ENCODE data around the gene GGA2.
"Not testable (repeated sequence)": the region's sequence is repeated elsewhere in the genome, so short reads cannot be mapped to it uniquely, and the experiment has no call there.

The GGA2 gene

DNA sequence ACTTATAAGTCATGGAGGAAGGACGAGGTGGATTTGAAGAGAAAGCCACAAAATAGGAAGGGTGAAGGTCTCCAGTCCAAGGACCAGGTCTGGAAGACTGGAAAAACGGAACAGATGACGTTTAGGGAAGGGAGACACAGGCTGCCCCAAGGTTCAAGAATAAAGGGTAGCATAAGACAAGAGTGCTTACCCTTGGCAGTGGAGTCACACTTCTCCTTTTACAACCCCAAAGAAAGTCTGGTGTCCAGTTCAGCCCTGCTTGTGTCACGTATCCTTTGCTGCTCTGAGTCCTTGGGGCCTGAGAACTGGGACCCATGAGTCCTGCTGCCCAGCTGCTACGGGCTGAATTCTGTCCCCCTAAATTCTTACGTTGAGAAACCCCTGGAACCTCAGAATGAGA lies 13.0 kb upstream of the GGA2 start:
- DNase-seq = no peak

DNA sequence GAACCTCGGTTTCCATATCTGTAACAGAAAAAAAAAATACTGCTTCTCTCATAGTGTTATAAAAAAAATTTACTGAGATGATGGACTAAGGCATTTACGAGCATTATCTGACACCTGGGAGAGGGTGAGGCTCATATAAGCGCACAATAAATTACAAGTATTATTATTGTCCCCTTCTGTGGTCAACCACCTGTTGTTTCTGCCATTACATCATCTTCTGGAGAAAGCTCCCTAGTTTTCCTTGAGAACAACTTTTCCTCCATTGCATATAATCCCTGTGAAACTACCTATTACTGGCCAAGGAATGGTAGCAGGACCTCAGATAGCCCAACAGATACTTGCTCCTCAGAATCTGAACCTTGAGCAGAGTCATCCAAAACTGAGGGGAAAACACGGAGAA lies 11.7 kb upstream of the GGA2 start:
- DNase-seq = no peak

DNA sequence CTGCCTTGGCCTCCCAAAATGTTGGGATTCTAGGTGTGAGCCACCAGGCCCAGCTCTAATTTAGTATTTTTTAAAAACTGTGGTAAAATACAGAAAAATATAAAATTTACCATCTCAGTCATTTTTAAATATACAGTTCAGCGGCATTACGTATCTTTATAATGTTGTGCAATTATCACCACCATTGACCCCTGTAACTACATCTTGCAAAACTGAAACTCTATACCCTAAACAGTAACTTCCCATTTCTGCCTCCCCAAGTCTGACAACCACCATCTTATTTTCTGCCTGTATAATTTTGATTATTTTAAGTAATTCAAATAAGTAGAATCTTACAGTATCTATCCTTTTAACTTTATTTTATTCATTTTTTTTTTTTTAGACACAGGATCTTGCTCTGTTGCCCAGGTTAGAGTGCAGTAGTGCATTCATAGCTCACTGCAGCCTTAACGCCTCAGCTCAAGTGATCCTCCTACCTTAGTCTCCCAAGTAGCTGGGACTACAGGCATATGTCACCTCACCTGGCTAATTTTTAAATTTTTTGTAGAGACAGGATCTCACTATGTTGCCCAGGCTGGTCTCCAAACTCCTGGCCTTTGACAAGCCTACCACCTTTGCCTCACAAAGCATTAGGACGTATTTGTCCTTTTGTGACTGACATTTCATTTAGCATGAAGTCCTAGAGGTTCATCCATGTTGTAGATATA lies 10.9 kb upstream of the GGA2 start:
- no peak for DNase-seq

DNA sequence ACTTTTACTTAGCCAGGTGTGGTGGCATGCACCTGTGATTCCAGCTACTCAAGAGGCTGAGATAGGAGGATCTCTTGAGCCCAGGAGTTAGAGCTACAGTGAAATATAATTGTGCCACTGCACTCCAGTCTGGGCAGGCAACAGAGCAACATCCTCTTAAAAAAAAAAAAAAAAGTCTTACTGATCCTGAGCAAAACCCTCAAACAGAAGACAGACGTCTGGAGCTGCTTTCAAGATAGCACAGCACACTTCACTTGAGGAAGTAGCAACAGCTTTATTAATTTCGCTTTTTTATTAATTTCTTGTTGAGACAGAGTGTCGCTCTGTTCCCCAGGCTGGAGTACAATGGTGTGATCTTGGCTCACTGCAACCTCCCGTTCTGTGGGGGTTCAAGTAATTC lies 10.2 kb upstream of the GGA2 start:
- DNase-seq = no peak

DNA sequence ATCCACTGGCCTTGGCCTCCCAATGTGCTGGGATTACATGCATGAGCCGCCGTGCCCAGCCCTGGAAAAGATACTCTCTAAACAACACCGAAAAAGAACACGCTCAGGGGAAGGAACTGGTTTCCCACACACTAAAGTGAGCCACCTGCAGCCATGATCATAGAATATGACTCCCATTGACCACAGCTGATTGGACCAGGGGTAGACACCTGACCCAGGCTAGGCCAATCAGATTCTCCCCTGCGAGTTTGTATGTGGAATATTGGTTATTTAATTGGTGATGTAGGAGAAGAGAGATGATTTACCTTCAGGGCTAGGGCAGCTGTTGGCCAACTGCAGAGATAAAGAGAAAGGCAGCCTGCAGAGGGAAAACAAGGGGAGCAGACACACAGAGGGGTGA lies 9.0 kb upstream of the GGA2 start:
- DNase-seq = no peak

DNA sequence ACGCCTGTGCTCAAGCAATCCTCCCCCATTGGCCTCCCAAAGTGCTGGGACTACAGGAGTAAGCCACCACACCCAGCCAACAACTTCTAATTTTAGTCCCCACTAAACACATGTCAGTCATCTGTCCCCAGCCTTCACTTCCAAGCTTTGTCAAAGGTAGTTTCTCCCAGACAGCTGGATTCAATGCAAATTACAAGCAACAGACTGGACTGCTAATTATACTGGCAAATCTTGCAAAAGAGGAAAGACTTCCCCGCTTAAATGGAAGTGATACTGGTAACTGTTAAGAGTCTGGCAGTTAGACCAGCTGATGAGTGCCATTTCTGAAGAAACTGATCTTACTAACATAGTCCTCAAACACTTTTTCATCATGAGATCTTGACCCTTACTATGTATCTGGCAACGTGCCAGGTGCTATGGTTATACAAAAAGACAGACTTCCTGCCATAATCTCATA lies 8.2 kb upstream of the GGA2 start:
- no peak for DNase-seq

DNA sequence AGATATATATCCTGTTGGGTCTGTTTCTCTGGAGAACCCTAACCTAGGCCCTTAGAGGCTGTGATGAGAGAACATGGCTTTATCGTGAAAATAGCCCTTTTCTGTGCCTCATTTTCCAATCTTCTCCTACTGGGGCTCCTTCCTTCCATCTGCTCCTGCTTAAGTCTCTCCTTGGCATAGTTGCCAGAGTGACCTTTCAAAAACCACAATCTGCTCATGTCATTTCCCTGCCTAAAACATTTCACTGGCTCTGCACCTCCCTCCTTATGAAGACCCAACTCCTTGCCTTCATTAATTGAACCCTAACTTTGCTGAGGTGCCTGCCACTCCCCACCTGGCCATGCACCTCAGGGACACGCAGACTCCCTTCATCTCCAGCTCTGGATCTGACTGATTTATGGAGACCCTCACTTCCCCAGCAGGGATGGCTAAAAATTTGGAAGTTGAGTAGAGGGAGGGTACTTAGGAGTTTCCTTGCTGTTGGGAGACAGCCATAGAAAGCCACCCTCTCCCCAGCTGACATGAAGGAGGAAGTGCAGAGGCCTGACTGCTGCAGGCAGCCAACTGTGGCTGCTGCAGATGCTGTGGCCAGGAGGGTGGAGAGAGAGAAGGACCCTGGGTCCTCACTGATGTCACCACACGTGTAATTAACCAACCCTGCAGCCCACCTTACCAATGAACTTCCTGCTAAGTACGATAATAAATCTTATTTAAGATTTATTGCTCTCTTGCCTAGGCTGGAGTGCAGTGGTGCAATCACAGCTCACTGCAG lies 6.3 kb upstream of the GGA2 start:
- no peak for DNase-seq

DNA sequence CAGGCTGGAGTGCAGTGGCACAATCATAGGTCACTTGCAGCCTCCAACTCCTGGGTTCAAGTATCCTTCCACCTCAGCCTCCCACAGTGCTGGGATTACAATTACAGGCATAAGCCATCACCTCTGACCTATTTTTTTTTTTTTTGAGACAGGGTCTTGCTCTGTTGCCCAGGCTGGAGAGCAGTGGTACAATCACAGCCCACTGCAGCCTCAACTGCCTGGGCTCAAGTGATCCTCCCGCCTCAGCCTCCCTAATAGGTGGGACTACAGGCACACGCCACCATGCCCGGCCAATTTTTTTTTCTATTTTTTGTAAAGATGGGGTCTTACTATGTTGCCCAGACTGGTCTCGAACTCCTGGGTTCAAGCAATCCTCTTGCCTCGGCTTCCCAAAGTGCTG lies 5.6 kb upstream of the GGA2 start:
- DNase-seq = no peak

DNA sequence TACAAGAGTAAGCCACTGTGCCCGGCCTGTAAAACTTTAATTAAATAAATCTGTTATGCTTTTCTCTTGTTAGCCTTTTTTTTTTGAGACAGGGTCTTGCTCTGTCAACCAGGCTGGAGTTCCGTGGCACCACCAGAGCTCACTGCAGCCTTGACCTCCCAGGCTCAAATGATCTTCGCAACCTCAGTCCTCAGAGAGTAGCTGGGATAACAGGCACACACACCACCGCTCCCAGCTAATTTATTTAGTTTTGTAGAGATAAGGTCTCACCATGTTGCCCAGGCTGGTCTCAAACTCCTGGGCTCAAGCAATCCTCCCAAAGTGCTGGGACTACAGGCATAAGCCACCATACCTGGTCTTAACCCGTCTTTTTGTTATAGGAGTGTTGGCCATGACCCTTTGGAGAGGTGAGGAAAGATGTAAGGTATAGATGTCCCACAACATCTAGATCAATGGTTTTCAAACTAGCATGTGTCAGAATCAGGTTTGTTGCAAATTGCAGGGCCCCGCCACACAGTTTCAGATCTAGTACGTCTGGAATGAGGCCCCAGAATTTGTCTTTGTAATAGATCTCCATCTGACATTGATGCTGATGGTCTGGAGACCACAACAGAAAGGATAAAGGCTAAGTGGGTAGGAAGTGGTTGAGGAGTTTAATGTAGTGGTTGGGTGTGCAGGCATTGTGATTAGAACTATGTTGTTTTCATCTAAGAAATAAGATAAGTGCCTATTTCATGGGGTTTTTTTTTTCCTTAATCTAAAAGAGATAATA lies 4.3 kb upstream of the GGA2 start:
- no peak for DNase-seq

DNA sequence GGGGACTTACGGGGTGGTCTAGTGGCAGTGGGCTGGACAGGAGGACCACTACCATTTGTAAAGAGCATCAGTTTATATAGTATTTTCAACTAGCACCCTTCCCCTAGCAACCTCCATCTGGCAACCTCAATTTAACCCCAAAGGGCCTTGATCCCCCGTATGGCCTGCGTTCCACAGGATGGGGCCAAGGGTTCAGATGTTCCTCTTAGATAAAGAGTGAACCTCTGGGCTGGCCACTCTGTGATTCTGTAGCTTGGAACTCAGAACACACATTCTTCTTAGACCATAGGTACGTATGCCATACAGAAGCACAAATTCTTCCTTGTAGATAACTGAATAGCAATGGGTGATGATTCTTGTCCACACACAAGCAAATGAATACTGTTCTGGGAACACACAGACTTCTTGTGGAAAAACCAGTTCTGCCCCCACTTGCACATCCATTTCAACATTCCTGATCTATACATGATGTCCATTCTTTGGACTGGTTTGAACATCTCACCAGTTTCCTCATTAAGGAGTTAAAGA lies 1.9 kb upstream of the GGA2 start:
- DNase-seq = no peak

DNA sequence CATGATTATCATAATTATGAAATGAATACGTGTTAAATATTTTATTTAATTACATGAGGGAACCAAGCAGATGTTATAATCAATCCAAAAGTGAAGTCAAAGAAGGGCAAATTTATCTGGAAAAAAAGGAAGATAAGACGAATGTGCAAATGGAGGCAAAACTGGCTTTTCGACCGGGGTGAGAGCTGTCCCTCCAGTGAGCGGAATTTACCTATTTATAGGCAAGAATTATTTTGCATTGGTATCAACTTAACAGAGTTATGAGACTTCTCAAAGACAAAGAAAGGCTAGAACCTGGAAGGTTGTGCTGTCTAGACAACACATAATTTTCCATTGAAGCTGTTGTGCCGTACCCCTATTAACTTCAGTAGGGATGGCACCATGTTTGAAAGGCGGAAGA lies 1.4 kb upstream of the GGA2 start:
- no peak for DNase-seq

DNA sequence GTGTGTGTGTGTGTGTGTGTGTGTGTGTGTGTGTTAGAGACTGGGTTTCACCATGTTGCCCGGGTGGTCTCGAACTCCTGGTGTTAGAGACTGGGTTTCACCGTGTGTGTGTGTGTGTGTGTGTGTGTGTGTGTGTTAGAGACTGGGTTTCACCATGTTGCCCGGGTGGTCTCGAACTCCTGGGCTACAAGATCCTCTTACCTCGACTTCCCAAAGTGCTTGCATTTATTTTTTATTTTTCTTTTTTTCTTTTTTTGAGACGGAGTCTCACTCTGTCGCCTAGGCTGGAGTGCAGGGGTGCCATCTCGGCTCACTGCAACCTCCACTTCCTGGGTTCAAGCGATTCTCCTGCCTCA lies 599 bp upstream of the GGA2 start:
- DNase-seq = not testable (repeated sequence)

DNA sequence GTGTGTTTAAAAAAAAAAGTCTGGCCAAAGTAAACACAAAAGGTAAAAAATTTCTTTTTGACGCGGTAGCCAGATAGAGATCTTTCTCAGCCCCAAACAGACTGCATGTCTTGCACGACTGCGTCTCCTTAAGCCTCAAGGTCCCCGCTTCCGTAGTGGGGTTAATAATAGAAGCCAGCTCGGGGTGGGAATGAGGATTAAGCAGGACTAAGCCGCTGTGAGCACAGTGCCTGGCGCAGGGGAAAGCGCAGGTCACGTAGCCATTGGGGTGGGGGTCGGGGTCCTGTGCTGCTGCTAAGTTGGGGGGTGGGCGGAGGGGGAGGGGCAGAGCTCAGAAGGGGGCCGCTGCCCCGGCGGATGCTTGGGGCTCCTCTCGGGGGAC lies 521 bp downstream of the GGA2 start:
- peak; percentile 12 for DNase-seq

DNA sequence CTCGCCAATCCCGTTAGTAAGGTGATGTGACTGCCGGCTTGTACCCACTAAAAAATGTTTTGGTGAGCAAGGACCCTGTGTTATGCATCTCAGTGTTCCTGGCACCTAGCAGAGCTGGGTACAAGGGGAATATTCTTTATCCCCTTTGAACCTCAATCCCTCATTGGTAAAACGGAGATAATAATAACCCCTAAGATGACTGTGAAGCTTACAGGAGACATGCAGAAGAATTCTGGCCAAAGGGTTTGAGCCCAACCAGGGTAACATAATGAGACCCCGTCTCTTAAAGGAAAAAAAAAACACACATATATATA lies 896 bp downstream of the GGA2 start:
- DNase-seq = no peak

DNA sequence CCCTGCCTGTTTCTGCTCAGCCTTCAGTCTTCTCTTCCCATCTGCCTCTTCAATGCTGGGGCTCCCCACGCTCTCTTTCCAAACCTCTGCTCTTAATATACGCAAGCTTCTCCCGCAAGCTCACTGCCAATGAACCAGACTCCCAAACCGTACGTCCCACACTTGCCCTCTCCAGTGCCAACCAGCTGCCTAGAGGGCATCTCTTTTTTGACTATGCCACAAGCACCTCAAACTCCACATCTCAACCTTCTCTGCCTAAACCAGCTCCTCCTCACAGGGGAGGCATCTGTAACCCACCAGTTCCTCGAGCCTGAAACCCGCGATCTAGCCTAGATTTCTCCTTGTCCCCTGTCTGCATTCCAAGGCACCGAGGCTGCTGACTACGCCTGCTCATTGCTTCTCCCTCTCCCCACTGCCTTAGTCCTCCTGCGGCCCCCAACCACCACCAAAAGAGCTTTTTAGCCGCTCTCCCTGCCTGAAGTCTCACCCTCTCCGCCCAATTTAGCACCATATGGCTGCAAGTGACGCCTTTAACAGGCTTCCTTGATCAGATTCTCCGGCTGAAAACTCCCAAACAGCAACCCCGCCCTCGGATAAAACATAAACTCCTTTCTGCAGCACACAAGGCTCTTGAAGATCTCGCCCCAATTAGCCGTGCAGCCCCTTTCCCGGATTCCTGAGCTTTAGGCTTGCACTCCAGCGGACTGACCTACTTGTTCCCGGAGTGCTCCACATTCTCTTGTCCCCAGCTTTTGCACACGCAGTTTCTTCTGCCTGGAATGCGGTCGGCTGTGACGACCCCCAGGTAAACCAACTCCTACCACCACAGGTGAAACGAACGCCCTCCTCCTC lies 1.5 kb downstream of the GGA2 start:
- DNase-seq = no peak

DNA sequence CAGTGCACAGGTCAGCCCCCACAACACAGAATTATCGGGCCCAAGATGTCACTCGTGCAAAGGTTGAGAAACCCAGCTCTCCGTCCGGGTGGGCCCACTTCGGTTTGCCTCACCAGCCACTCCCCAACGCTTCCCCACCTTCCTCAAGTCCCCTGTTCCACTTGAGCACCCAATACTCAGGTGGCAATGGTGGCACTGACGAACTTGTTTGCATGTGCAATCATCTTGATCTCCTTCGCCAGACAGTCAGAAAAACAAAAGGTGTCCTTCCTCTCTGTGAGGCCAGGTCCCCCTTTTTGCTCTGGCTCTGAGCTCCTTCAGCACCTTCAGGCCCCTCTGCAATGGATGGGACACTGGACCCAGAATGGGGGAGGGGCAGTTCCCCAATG lies 3.7 kb downstream of the GGA2 start:
- no peak for DNase-seq

DNA sequence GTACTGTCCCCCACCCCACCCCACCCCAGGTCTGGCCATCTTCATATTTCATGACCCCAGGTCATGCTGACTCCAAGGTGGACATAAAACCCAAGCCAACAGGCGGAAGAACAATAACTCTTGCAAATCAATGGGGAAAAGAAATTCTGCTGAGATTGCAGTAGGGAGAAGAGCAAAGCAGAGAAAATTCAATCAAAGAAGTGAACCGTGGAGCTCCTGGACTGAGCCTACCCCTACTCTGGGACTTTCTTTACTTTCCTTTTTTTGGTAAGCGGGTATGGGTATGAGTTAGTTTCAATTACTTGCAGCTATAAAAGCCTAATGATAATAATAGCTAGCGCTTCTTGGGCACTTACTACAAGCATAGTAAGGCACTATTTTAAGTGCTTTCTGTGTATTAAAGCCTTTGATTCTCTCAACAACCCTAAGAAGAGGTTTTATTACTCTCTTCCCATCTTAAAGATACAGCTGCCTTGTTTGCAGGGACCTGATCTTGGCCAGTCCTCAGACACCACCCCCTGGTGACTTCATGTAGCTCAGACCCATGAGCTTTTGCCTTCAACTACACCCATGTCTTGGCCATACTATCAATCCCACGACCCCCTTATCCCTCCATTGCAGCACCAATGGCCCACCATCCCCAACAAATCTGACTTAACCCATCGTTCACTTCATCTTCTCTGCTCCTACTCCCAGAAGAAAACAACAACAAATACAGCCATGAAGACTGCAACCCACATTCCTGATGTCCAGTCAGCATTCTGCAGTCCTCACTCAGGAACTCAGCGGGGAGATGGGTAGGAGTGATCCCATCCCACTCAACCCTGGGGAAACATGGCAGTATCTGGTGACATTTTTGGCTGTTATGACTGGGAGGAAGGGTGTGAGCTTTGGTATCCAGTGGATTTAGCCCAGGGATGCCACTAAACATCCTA lies 4.4 kb downstream of the GGA2 start:
- no peak for DNase-seq

DNA sequence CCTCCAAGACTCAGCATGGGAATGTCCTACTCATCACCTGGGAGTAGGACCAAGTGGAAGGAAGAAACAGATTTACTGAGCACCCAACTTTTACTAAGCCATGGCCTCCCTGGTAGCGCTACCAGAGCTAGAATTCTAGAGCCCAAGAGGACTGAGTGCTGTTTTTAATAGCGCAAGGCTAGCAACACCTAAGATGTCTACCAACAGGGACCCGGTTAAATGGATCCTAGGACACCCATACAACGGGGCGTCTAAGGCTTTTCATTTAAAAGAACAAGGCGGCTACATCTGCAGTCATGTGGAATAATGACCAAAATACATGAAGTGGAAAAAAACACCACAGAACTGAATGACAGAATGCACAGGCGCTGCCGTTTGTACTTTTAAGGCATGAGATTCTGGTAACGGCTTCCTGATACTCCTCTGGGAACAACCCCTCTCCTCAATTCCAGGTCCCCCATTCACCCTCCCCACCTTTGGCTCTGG lies 5.1 kb downstream of the GGA2 start:
- DNase-seq = no peak

DNA sequence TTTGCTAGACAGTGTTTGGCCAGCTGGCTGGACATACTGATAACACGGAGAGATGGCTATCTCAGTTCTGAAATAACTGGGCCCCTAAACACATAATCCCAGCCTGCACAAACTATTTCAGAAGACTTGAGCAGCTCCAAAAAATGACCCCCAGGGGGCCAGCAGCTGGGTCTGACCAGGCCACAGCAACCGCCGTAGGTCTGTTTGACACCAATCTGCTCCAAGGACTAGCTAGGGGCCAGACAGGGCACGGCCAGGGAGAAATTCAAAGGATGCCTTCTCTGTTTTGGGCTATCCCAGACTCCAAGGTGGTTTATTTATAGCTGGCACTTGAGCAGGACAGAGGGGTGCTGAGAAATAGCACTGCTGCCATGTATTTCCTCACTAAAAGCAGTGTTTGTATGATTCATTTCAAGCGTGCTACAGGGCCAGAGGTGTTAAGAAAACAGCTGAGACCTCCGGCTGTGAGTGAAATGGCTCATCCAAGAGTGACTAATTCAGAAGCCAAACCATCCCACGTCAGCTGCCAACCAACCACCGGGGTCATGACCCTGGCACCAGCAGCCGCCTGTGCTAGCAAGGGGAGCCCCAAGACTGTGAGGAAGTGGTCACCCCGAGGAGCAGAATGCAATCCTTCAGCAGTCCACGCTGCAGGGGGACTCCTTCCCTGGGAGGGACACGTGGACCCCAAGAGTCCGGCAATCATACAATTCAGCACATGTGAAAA lies 5.7 kb downstream of the GGA2 start:
- DNase-seq = peak; percentile 55

DNA sequence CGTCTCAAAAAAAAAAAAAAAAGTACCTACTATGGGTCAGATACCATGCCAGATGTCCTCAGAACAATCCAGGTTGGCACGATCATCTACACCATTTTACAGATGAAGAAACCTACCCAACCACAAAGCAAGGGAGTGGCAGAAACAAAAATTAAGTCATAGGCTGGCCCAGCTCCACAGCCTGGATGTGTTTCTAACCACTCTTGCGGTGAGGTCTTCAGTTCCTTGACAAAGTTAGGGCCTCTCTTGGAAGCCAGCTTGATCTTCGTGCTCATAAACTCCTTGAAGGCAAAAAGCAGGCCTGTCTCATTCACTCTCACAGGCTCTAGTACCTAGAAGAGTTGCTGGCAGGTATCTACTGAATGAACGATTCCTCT lies 6.2 kb downstream of the GGA2 start:
- no peak for DNase-seq

DNA sequence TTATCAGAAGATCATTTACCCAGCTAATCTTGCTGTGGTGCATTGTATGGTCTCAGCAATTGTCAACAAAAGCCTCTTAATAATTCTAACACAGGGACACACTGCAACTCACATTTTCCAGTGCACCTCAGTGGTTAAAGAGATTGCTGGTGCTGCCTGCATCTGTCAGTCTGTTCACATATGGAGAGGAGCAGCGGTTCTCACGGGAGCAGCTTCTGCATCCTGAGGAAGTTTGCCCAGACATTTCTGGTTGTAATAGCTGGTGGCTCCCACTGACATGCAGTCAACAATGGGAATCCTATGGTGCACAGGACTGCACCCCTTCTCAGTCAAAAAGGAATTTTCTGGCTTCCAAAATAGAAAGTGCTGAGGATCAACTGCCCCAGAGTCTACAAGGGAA lies 7.8 kb downstream of the GGA2 start:
- no peak for DNase-seq

Data from stimulated activated CD4-positive, alpha-beta T cell treated with anti-CD3 and anti-CD28 coated beads, Interleukin-12 subunit alpha, Interleukin-12 subunit beta, amount 100 ng/mL, for 4 hours (primary cell).